Panc1 (cell line): Measurements from ENCODE around the gene WRNIP1.

Experiments
- CTCF ChIP-seq: fragments of 450-650 bp; IDR thresholded peaks from 2 replicates; pipeline ENCODE4 v1.5.1; 2017; ENCODE audit warnings: mild to moderate bottlenecking
- REST ChIP-seq, 2 experiments: IDR thresholded peaks; 2 replicates each; pipeline ENCODE4 v1.6.1; 2011 to 2012; ENCODE audit warnings: low read depth in 2 of 2, control low read depth in 1 of 2, low read length in 1 of 2, mild to moderate bottlenecking in 1 of 2, moderate library complexity in 1 of 2; ENCODE audit not compliant: insufficient read depth in 1 of 2

GRCh38 chr6:2777249-2777648, 12.1 kb downstream of the WRNIP1 start:
- TF ChIP-seq CTCF, result no peak
- no peak for TF ChIP-seq REST (IDR thresholded peaks at IDR 0.05; ENCODE audit: insufficient read depth in 1 of 2, low read depth in 2 of 2, low read length in 1 of 2)
